ENCODE data around the gene FOXO1. TPM values are rescaled to one million over a fixed set of nuclear protein-coding genes. Genes with fewer than 3 reads are reported as not detected.
"Not testable (repeated sequence)": the region's sequence is repeated elsewhere in the genome, so short reads cannot be mapped to it uniquely, and the experiment has no call there.

The FOXO1 gene
- total RNA-seq, 2 donors from 2014 or later = 6.1 to 9.5 TPM

- H3K36me3 Mint-ChIP-seq = no peaks in the 10 kb centered on the region
- H3K9me3 Mint-ChIP-seq = no peaks in the 10 kb centered on the region
- H3K27me3 Mint-ChIP-seq = peaks cover 0 to 4% of the 10 kb centered on the region in 2 donors
- ATAC-seq = no peak
- no peak for DNase-seq (ENCODE audit: low spot score)
- no peak overlapping the region for H3K27ac Mint-ChIP-seq
- no peak overlapping the region for H3K4me3 Mint-ChIP-seq
- H3K4me1 Mint-ChIP-seq (ENCODE audit: low read depth in 2 of 2) = peaks cover under 1 to 3% of the 10 kb centered on the region in 2 donors
Observed at GRCh38 chr13:40673414-40673813, 7.0 kb upstream of the FOXO1 start.

DNA sequence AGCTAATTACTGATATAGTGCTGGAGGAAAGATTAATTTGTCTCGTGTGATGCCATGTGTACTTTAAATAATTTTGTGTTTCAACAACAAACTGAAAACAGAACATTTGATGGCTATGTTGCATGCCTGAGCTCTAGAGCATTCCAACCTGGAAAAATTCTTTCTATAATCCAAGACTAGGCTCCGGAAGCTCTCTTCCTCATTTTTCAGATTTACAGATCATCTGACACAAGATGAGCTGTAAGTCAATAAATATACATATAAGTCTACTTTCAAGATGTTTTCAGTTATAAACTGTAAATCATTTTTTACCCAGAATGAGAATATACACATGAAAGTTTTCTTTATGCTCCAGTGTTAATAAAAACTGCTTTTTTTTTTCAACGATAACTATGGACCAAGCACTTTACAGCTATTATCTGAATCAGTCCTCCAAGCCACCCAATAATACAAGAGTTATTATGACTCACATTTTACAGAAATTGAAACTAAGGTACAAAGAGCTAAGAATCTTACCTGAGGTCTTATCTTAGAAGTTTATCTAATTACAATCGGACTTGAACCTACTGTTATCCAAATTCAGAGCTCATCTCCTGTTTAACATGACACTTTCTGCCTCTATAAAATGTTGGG lies 6.4 kb upstream of the FOXO1 start:
- ATAC-seq (no peak), DNase-seq (ENCODE audit: low spot score) (no peak)
- Mint-ChIP-seq H3K27ac (no peak overlapping the region), H3K4me3 (no peak overlapping the region), H3K27me3 (peaks cover 0 to 4% of the 10 kb centered on the region in 2 donors), H3K4me1 (ENCODE audit: low read depth in 2 of 2) (peaks cover 6 to 8% of the 10 kb centered on the region in 2 donors), H3K36me3 (no peaks in the 10 kb centered on the region), H3K9me3 (no peaks in the 10 kb centered on the region)

DNA sequence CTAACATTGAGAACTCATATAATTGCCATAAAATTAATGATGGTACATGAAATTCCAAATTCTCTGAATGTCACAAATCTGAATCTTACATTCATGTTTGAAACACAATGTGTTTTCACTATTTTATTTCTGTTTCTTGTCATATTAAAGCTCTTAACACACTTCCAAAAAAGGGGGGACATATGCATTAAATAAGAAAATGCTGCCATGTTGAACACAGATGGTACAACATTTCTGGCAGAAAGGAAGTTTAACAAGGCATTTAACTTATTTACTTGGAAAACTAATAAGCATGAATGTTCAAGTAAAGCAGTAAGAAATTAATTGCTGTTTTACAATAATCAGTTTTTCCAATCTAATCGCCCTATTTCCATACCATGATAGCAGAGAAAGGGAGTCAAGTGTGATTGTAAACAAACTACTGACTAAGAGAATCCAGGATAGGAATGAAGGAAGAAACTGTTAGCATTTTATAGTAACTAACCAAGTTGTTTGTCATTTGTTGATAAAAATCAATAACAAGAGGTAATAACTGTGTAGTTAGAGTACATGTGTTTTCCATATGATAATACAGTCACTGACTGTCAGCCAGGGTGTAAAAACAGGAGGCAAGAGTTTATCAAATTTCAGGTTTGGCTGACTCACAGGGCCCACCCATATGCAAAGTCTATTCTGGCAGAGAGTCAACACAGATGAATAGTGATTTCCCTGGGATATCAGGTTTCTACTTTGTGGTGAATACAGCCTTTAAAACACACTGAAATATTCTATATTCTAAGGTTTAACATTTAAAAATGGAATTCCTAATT lies 5.7 kb upstream of the FOXO1 start:
- no peak overlapping the region for H3K4me3 Mint-ChIP-seq
- peaks cover 13 to 14% of the 10 kb centered on the region in 2 donors for H3K4me1 Mint-ChIP-seq (ENCODE audit: low read depth in 2 of 2)
- no peaks in the 10 kb centered on the region for H3K9me3 Mint-ChIP-seq
- ATAC-seq = no peak
- no peaks in the 10 kb centered on the region for H3K36me3 Mint-ChIP-seq
- no peak overlapping the region for H3K27ac Mint-ChIP-seq
- peaks cover 0 to 4% of the 10 kb centered on the region in 2 donors for H3K27me3 Mint-ChIP-seq
- no peak for DNase-seq (ENCODE audit: low spot score)

- no peak overlapping the region for H3K4me3 Mint-ChIP-seq
- H3K4me1 Mint-ChIP-seq (ENCODE audit: low read depth in 2 of 2) = peaks cover 14 to 15% of the 10 kb centered on the region in 2 donors
- H3K27ac Mint-ChIP-seq = no peak overlapping the region
- ATAC-seq = no peak
- no peaks in the 10 kb centered on the region for H3K9me3 Mint-ChIP-seq
- H3K36me3 Mint-ChIP-seq = no peaks in the 10 kb centered on the region
- peaks cover 0 to 4% of the 10 kb centered on the region in 2 donors for H3K27me3 Mint-ChIP-seq
- no peak for DNase-seq (ENCODE audit: low spot score)
Observed at GRCh38 chr13:40670307-40670706, 3.9 kb upstream of the FOXO1 start.

DNA sequence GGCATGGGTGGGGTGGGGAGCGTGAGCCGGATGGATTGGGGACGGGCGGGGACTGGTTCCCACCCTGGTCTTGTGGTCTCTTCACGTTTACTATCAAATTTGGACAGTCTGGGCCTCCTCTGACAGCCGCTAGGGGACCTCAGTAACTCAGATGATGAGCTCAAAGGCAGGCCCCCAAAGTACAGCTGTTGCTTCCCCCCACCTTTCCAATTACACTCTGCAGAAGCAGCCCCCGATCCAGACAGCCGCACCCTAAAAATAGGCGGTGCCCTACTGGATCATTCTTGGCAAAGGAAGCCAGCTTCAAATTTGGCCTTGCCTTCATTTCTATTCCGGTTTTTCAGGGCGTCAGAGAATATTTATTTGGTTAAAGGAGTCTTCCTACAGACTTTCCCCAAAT lies 1.9 kb upstream of the FOXO1 start:
- no peaks in the 10 kb centered on the region for H3K9me3 Mint-ChIP-seq
- H3K36me3 Mint-ChIP-seq = no peaks in the 10 kb centered on the region
- H3K27ac Mint-ChIP-seq = peak overlapping the region; percentile 57 to 74
- peak overlapping the region; percentile 83 for H3K4me3 Mint-ChIP-seq
- ATAC-seq (no peak), DNase-seq (ENCODE audit: low spot score) (no peak)
- peaks cover 21 to 23% of the 10 kb centered on the region in 2 donors for H3K4me1 Mint-ChIP-seq (ENCODE audit: low read depth in 2 of 2)
- H3K27me3 Mint-ChIP-seq = peaks cover 0 to 4% of the 10 kb centered on the region in 2 donors

GRCh38 chr13:40667622-40667978 lies 1.2 kb upstream of the FOXO1 start:
- H3K27me3 Mint-ChIP-seq = peaks cover 0 to 4% of the 10 kb centered on the region in 2 donors
- ATAC-seq = no peak
- H3K4me1 Mint-ChIP-seq (ENCODE audit: low read depth in 2 of 2) = peaks cover 28% of the 10 kb centered on the region in 2 donors
- no peak for DNase-seq (ENCODE audit: low spot score)
- no peaks in the 10 kb centered on the region for H3K9me3 Mint-ChIP-seq
- peak overlapping the region; percentile 57 to 74 for H3K27ac Mint-ChIP-seq
- H3K4me3 Mint-ChIP-seq = peak overlapping the region; percentile 83
- no peaks in the 10 kb centered on the region for H3K36me3 Mint-ChIP-seq

DNA sequence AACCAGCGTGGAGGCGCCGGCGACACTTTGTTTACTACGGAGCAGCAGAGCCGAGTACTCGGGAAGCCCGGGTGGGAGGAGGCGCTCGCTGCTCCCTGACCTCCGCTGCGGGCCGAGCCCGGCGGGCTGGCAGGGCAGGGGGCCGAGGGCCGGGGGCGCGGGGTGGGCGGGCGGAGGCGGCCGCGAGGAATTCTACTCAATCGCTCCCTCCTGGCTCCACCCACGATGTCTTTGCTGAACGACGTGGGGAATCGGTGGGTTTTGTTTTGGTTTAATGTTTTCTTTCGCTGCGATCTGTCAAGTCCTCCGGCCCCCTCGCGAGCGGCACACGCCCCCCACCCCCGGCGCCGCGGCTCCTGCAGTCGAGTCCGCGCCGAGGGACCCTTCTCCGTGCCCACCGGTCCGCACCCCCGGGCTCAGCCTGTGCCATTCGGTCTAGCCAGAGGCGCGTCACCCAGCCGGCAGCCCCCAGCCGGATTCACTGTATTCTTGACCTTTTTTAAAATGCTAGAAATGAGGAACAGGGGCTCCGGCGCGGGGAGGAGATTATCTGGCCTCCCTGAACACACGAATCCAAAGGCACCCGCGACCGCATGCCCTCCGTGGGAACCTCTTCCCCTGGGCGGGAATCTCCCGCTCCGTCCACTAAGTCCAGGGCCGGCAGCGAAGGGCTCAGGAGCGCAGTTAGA lies 636 bp upstream of the FOXO1 start:
- Mint-ChIP-seq H3K9me3 (no peaks in the 10 kb centered on the region), H3K27ac (peak overlapping the region; percentile 57 to 74), H3K36me3 (no peaks in the 10 kb centered on the region), H3K4me3 (peak overlapping the region; percentile 83), H3K4me1 (ENCODE audit: low read depth in 2 of 2) (peaks cover 28 to 32% of the 10 kb centered on the region in 2 donors), H3K27me3 (peaks cover 0 to 2% of the 10 kb centered on the region in 2 donors)
- DNase-seq (ENCODE audit: low spot score) (peak; percentile 75), ATAC-seq (peak; percentile 28 to 51)

DNA sequence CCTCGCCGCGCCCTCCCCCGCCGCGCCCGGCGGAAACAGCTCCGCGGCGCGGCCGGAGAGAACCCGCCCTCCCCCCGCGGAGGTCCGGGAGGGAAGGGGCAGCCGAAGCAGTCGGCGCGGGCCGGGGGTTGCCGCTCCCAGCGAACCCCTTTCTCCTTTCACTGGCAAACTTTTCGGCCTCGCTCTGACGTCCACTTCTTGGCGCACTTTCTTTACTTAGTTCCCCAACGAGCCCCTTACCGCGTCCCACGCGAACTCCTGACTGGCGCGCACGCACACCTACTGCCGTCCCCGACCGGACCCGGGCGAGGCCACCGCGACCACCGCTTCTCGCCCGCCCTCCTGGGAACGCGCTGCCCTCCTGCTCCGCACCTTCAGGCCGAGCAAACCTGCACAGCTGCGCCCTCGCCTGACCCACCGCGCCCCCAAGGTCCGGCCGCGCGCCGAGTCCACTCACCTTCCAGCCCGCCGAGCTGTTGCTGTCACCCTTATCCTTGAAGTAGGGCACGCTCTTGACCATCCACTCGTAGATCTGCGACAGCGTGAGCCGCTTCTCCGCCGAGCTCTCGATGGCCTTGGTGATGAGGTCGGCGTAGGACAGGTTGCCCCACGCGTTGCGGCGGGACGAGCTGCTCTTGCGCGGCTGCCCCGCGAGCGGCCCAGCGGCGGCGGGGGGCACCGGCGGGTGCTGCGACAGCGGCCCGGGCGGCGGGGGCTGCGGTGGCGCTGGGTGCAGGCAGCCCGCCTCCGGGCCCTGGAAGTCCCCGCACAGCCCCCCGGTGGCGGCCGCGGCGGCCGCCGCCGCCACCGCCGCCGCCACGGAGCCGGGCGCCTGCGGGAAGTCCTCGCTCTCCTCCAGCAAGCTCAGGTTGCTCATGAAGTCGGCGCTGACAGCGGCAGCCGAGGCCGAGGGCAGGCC lies 1.1 kb downstream of the FOXO1 start:
- Mint-ChIP-seq H3K36me3 (no peaks in the 10 kb centered on the region), H3K9me3 (no peaks in the 10 kb centered on the region), H3K27ac (peak overlapping the region; percentile 59 to 87), H3K4me1 (ENCODE audit: low read depth in 2 of 2) (peaks cover 28 to 39% of the 10 kb centered on the region in 2 donors), H3K27me3 (no peaks in the 10 kb centered on the region), H3K4me3 (peak overlapping the region; percentile 91)
- DNase-seq (ENCODE audit: low spot score) = peak; percentile 61
- ATAC-seq = peak; percentile 7 to 17

- H3K4me3 Mint-ChIP-seq = peak overlapping the region; percentile 91
- H3K9me3 Mint-ChIP-seq = no peaks in the 10 kb centered on the region
- H3K27me3 Mint-ChIP-seq = no peaks in the 10 kb centered on the region
- H3K4me1 Mint-ChIP-seq (ENCODE audit: low read depth in 2 of 2) = peaks cover 29 to 40% of the 10 kb centered on the region in 2 donors
- peak; percentile 64 to 72 for ATAC-seq
- peak; percentile 79 for DNase-seq (ENCODE audit: low spot score)
- H3K27ac Mint-ChIP-seq = peak overlapping the region; percentile 86 to 87
- H3K36me3 Mint-ChIP-seq = no peaks in the 10 kb centered on the region
Observed at GRCh38 chr13:40664350-40665125, 1.9 kb downstream of the FOXO1 start.

GRCh38 chr13:40664100-40664349 lies 2.4 kb downstream of the FOXO1 start:
- DNase-seq (ENCODE audit: low spot score) = peak; percentile 83
- Mint-ChIP-seq H3K27ac (peak overlapping the region; percentile 86 to 87), H3K4me3 (peak overlapping the region; percentile 91), H3K4me1 (ENCODE audit: low read depth in 2 of 2) (peaks cover 30 to 40% of the 10 kb centered on the region in 2 donors)
- H3K9me3 Mint-ChIP-seq, H3K36me3 Mint-ChIP-seq, H3K27me3 Mint-ChIP-seq: not testable (repeated sequence)
- peak; percentile 49 to 51 for ATAC-seq

GRCh38 chr13:40662866-40663265 lies 3.6 kb downstream of the FOXO1 start:
- no peak for DNase-seq (ENCODE audit: low spot score)
- no peaks in the 10 kb centered on the region for H3K27me3 Mint-ChIP-seq
- H3K36me3 Mint-ChIP-seq = no peaks in the 10 kb centered on the region
- peak overlapping the region; percentile 86 to 87 for H3K27ac Mint-ChIP-seq
- H3K9me3 Mint-ChIP-seq = no peaks in the 10 kb centered on the region
- peak in 1 of 2 donors; percentile 21 for ATAC-seq
- peak overlapping the region; percentile 91 for H3K4me3 Mint-ChIP-seq
- peaks cover 30 to 40% of the 10 kb centered on the region in 2 donors for H3K4me1 Mint-ChIP-seq (ENCODE audit: low read depth in 2 of 2)

DNA sequence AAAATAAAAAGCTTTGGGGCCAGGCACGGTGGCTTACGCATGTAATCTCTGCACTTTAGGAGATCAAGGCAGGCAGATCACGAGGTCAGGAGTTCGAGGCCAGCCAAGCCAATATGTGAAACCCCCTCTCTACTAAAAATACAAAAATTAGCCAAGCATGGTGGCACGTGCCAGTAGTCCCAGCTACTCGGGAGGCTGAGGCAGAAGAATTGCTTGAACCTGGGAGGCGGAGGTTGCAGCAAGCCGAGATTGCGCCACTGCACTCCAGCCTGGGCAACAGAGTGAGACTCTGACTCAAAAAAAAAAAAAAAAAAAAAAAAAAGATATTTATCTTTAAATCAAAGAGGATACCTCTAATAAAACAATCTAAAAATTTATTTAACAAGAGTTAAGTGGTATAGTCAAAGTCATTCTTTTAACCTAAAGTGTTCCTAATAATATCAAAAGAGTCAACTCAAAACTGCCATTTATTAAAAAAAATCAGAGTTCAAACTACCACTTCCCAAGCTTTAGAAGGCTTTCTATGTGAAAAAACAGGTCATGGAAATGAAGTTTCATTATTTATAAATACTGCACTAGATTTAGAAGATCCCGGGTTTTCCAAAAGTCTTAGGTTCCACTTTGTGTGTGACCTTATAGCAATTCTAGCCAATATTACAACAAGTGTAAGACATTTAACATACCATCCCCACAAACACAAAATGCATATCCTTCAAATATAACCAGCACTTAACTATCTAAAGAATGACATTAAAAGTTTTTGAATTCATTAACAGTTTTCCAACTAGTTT lies 4.4 kb downstream of the FOXO1 start:
- H3K36me3 Mint-ChIP-seq = no peaks in the 10 kb centered on the region
- H3K4me1 Mint-ChIP-seq (ENCODE audit: low read depth in 2 of 2) = peaks cover 28 to 40% of the 10 kb centered on the region in 2 donors
- DNase-seq (ENCODE audit: low spot score) (no peak), ATAC-seq (no peak)
- no peaks in the 10 kb centered on the region for H3K9me3 Mint-ChIP-seq
- H3K27ac Mint-ChIP-seq = peak overlapping the region; percentile 86 to 87
- peak overlapping the region; percentile 91 for H3K4me3 Mint-ChIP-seq
- H3K27me3 Mint-ChIP-seq = no peaks in the 10 kb centered on the region

Data from natural killer cell treated with Interleukin-12 subunit alpha and Interleukin-12 subunit beta and Interleukin-15 and Interleukin-18, amount 100 ng/mL, for 72 hours (primary cell).